ENCODE measurements around the gene ALPP.
A peak's percentile ranks its signal among the peaks of the same experiment; 100 is the strongest.
"Not testable (repeated sequence)": the region's sequence is repeated elsewhere in the genome, so short reads cannot be mapped to it uniquely, and the experiment has no call there.

ALPP gene

DNA sequence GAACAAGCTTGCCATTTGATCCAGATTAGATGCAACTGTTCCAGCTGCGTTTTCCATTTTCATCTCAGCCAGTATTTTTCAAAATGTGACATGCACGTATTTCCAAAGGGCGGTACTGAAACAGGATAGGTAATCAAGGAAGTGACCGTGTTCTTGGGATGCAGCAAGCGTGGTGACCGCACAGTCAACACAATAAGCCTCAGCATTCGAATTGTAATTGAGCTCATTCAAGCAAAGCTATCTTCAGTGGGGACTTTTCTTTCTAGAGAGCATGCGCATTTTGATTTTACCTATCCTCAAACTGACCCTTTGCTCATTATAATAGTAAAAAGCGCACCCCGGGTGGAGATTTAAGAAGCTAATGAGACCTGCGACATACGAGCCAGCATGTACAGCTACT, 3.4 kb upstream of the ALPP start:
- in situ Hi-C loops (cut with HindIII; ENCODE audit: low pct_unique_long_range_greater_than_20kb, low sequenced_read_pairs), result no loop called here
- TF ChIP-seq JUND (IDR thresholded peaks at IDR 0.05; ENCODE audit: low read depth), result no peak
- DNase-seq (ENCODE audit: low read depth in 1 of 2, low spot score in 1 of 2), result no peak

DNA sequence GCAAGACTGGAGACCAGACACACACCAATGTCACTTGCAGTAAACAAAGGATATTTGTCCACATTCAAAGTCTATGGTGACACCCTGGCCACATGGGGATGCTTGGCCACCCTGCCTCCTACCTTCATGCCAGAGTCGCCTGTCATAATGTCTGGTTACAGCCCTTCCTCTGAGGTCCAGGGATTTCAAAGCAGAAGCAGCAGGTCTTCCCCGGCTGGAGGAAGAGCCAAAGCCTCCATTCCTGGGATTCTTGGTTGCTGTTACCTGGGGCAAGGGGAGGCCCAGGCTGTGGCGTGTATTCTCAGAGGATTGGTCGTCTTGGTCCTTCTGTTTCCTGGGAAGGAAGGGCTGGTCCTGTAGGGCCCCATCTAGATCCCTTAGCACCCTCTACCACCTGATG, 2.3 kb upstream of the ALPP start:
- TF ChIP-seq JUND (IDR thresholded peaks at IDR 0.05; ENCODE audit: low read depth), result no peak
- no peak for DNase-seq (ENCODE audit: low read depth in 1 of 2, low spot score in 1 of 2)
- in situ Hi-C loops (cut with HindIII; ENCODE audit: low pct_unique_long_range_greater_than_20kb, low sequenced_read_pairs), result no loop called here

DNA sequence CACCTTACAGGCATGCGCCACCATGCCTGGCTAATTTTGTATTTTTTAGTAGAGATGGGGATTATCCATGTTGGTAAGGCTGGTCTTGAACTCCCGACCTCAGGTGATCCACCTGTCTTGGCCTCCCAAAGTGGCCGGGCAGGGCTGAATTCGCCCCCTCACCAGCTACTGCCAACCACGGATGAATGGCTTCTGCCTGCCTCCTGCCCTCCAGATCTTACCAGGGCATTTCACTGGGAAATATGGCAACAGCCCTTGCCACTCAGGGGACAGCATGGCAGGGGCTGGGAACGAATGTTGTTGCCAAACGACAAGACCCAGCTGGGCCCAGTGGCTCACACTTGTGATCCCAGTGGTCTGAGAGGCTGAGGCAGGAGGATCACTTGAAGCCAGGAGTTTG, 1.8 kb upstream of the ALPP start:
- TF ChIP-seq JUND (IDR thresholded peaks at IDR 0.05; ENCODE audit: low read depth), result no peak
- in situ Hi-C loops (cut with HindIII; ENCODE audit: low pct_unique_long_range_greater_than_20kb, low sequenced_read_pairs), result no loop called here
- no peak for DNase-seq (ENCODE audit: low read depth in 1 of 2, low spot score in 1 of 2)

DNA sequence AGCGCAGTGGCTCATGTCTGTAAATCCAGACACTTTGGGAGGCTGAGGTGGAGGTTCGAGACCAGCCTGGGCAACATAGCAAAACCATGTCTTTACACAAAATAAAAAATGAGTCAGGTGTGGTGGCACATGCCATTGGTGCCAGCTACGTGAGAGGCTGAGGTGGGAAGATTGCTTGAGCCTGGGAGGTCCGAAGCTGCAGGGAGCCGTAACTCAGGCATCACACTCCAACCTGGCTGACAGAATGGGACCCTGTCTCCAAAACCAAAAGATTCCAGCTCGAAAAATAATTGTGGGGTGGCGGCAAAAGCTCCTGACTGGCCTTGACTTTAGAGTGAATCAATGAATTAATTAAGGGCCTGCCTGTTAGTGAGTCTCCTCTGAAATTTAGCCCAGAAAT, 1.2 kb upstream of the ALPP start:
- DNase-seq (ENCODE audit: low read depth in 1 of 2, low spot score in 1 of 2), result no peak
- TF ChIP-seq JUND (IDR thresholded peaks at IDR 0.05; ENCODE audit: low read depth), result no peak
- in situ Hi-C loops (cut with HindIII; ENCODE audit: low pct_unique_long_range_greater_than_20kb, low sequenced_read_pairs), result no loop called here

DNA sequence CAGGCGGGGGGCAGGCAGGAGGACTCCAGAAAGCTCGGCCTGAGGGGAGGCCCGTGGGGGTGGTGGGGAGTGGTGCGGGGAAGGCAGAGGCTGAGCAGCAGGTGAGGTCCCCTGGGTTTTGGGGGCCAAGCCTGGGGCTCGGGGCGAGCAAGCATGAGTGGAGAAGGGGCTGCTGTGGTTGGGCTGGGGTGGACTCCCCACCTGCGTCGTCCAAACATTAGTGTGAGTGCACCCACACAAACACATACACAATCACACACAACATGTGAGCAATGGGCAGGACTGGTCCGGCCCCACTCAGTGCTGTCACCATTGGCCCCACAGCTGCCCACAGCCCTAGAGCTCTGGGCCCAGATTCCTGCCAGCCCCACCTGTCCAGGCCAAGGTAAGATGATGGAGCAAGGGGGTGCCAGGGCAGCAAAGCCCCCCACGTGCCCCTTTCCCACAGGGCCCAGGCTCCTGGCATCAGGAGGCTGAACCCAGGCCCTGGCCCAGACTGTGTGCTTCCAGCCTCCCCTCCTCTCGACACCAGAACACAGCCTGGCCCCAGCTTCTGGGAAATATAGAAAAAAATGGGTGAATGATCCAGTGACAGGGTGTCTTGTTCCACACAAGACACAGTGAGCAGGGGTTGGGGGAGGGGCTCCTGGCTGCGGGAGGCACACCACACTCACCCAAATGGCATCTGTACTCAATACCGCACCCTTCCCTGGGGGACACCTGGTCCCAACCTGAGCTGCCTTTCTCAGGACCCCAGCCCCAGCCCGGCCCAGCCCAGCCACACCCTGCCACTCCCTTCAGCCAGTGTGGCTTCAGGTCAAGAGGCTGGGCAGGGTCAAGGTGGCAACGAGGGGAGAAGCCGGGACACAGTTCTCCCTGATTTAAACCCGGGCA, 463 bp upstream of the ALPP start:
- no peak for DNase-seq (ENCODE audit: low read depth in 1 of 2, low spot score in 1 of 2)

DNA sequence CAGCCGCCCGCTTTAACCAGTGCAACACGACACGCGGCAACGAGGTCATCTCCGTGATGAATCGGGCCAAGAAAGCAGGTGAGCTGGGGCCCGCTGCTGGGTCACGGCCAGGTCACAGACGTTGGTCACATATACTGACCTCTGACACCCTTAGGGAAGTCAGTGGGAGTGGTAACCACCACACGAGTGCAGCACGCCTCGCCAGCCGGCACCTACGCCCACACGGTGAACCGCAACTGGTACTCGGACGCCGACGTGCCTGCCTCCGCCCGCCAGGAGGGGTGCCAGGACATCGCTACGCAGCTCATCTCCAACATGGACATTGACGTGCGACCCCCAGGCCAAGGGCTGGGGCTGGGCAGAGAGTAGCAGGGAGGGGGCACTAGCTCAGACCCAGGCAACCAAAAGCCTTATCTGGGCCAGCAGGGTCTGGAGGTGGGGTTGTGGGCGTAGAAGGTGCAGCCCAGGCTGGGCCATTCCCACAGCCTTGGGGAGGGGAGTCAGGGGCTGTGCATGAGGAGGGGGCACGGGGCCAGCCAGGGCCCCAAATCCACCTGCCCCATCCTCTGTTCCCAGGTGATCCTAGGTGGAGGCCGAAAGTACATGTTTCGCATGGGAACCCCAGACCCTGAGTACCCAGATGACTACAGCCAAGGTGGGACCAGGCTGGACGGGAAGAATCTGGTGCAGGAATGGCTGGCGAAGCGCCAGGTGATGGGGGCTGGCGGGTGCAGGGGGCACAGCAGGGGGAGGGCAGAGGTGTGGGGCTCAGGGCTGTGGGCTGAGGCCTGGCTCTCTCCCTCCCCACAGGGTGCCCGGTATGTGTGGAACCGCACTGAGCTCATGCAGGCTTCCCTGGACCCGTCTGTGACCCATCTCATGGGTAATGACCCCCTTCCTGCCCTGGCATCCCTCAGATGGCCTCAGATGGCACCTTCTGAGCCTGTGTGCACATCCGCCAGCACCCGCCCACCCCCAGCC, 1.3 kb downstream of the ALPP start:
- in situ Hi-C loops (cut with HindIII; ENCODE audit: low pct_unique_long_range_greater_than_20kb, low sequenced_read_pairs); DNase-seq (ENCODE audit: low read depth in 1 of 2, low spot score in 1 of 2): not testable (repeated sequence)

More for the DNA sequence above, 463 bp upstream of the ALPP start:
- in situ Hi-C loops (cut with HindIII; ENCODE audit: low pct_unique_long_range_greater_than_20kb, low sequenced_read_pairs), result no loop called here
- TF ChIP-seq JUND (IDR thresholded peaks at IDR 0.05; ENCODE audit: low read depth), result no peak

DNA sequence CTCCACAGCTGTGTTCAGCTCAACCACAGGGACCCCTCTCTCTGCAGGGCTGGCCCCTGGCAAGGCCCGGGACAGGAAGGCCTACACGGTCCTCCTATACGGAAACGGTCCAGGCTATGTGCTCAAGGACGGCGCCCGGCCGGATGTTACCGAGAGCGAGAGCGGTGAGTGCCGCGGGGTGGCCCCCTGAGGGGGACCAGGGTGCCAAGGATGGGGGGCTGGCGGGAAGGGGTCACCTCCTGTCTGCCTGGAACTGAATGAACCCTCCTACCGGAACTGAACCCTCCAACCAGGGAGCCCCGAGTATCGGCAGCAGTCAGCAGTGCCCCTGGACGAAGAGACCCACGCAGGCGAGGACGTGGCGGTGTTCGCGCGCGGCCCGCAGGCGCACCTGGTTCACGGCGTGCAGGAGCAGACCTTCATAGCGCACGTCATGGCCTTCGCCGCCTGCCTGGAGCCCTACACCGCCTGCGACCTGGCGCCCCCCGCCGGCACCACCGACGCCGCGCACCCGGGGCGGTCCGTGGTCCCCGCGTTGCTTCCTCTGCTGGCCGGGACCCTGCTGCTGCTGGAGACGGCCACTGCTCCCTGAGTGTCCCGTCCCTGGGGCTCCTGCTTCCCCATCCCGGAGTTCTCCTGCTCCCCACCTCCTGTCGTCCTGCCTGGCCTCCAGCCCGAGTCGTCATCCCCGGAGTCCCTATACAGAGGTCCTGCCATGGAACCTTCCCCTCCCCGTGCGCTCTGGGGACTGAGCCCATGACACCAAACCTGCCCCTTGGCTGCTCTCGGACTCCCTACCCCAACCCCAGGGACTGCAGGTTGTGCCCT, 2.9 kb downstream of the ALPP start:
- in situ Hi-C loops (cut with HindIII; ENCODE audit: low pct_unique_long_range_greater_than_20kb, low sequenced_read_pairs); DNase-seq (ENCODE audit: low read depth in 1 of 2, low spot score in 1 of 2): not testable (repeated sequence)

DNA sequence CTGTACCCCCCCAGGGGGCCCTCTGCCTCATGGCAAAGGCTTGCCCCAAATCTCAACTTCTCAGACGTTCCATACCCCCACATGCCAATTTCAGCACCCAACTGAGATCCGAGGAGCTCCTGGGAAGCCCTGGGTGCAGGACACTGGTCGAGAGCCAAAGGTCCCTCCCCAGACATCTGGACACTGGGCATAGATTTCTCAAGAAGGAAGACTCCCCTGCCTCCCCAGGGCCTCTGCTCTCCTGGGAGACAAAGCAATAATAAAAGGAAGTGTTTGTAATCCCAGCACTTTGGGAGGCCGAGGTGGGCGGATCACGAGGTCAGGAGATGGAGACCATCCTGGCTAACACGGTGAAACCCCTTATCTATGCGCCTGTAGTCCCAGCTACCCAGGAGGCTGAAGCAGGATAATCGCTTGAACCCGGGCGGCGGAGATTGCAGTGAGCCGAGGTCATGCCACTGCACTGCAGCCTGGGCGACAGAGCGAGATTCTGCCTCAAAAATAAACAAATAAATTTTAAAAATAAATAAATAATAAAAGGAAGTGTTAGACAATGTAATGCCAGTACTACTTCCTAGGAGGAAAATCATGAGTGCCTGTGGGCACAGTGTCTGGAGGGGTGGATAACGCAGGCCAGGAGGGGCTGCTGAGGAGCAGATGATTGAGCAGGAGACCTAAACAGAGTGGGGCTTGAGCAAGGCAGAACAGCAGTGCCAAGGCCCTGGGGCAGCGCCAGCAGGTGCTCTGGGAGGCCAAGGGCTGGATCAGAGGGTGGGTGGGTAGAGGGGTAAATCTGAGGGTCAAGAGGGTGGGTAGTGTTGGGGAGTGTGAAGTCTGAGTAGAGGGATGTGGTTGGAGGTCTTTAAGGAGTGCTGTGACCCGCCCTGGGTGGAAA, 4.0 kb downstream of the ALPP start:
- in situ Hi-C loops (cut with HindIII; ENCODE audit: low pct_unique_long_range_greater_than_20kb, low sequenced_read_pairs), result no loop called here
- no peak for TF ChIP-seq JUND (IDR thresholded peaks at IDR 0.05; ENCODE audit: low read depth)
- DNase-seq (ENCODE audit: low read depth in 1 of 2, low spot score in 1 of 2), result no peak

DNA sequence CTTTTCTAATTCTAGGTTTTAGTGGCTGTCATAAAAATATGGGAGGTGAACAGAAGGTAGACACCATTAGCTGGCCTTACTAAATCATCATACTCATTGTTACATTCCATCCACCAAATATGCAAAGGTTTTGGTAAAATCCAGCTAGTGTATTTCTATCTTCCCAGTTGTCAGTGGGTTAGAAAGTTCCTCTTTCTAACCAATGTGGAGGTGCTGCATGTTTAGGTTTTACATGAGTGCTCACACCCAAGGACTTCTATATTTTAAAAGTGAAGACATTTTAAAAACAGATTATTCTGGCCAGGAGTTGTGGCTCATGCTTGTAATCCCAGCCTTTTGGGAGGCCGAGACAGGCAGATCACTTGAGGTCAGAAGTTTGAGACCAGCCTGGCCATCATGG, 5.9 kb downstream of the ALPP start:
- no peak for TF ChIP-seq JUND (IDR thresholded peaks at IDR 0.05; ENCODE audit: low read depth)
- no peak for DNase-seq (ENCODE audit: low read depth in 1 of 2, low spot score in 1 of 2)
- in situ Hi-C loops (cut with HindIII; ENCODE audit: low pct_unique_long_range_greater_than_20kb, low sequenced_read_pairs), result no loop called here

DNA sequence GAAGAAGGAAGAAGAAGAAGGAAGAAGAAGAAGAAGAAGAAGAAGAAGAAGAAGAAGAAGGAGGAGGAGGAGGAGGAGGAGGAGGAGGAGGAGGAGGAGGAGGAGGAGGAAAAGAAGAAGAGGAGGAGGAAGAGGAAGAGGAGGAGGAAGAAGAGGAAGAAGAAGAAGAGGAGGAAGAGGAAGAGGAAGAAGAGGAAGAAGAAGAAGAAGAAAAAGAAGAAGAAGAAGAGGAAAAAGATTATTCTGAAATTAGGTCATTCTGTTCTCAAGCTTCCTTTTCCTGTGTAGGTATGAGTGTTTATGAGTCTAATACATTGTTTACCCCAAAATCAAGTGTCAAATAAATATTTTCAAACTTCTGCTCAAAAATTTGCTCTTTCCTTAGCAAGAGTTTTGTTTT, 6.5 kb downstream of the ALPP start:
- in situ Hi-C loops (cut with HindIII; ENCODE audit: low pct_unique_long_range_greater_than_20kb, low sequenced_read_pairs); DNase-seq (ENCODE audit: low read depth in 1 of 2, low spot score in 1 of 2): not testable (repeated sequence)

DNA sequence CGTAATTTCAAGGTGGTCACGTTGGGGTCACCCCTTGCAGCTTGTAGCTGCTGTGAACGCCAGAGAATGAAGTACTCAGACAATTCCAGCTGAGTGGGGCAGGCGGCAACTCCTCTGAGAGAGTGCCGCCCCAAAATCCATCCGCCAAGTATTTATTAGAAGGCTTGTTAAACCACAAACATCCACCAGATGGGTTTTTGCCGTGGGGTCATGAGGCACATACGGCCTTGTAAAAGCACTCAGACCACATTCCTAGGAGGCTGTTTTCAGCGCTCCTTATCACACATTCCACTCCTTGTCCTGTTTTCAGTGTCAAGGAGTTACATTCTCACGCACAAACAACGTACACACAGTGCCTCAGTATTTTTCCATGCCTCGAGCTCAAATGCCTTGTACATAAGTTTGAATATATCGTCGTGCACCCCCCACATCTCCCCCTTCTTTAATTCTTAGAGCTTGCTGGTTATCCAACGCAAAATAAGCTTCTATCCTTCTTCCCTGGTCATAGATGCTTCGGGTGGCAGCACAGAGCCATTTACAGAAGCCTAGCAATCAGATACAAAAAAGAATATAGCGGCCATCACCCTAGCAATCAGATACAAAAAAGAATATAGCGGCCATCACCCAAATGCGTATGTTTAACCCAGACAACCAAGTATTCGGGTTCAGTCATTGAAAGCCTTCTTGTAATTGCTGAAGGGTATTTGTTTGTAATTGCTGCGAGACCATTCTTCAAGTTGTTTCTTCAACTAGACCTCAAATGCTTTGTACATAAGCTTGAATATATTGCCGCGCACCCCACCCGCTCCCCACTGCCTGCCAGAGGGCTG, 7.3 kb downstream of the ALPP start:
- TF ChIP-seq JUND (IDR thresholded peaks at IDR 0.05; ENCODE audit: low read depth), result no peak
- peak; percentile 58 to 78 for DNase-seq (ENCODE audit: low read depth in 1 of 2, low spot score in 1 of 2)
- in situ Hi-C loops (cut with HindIII; ENCODE audit: low pct_unique_long_range_greater_than_20kb, low sequenced_read_pairs), result no loop called here

All from T47D (cell line).